Measurements from ENCODE around the gene CFAP61. TPM values are rescaled to one million over a fixed set of nuclear protein-coding genes. Genes with fewer than 3 reads are reported as not detected.
"Not testable (repeated sequence)": the region's sequence is repeated elsewhere in the genome, so short reads cannot be mapped to it uniquely, and the experiment has no call there.

The CFAP61 gene
- total RNA-seq, 1 donor from 2014 or later = not detected

DNA sequence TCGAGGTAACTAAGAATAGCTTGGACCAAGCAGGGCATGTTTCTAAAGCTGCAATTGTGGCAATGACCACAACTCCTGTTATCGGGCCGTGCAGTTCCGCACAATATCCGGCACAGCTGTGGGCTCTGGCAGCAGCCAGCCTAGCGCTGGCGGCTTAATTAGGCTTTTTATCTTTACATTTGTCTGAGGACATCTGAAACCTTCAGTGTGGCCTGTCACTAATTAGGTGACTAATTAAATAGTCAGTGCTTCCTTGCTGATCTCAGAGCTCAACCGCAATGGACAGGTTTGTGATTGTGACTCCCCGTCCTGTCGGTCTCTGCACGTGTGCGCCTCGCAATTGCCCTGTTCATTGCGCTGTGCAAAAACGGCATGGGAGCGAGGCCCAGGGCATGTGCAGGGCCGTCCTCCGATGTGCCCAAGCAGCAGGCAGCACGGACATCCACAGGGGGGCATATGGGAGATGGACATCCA lies 180.7 kb downstream of the CFAP61 start:
- no peak overlapping the region for H3K4me3 ChIP-seq (ENCODE audit: low read depth, low read length)
- TF ChIP-seq, protein P1, sequence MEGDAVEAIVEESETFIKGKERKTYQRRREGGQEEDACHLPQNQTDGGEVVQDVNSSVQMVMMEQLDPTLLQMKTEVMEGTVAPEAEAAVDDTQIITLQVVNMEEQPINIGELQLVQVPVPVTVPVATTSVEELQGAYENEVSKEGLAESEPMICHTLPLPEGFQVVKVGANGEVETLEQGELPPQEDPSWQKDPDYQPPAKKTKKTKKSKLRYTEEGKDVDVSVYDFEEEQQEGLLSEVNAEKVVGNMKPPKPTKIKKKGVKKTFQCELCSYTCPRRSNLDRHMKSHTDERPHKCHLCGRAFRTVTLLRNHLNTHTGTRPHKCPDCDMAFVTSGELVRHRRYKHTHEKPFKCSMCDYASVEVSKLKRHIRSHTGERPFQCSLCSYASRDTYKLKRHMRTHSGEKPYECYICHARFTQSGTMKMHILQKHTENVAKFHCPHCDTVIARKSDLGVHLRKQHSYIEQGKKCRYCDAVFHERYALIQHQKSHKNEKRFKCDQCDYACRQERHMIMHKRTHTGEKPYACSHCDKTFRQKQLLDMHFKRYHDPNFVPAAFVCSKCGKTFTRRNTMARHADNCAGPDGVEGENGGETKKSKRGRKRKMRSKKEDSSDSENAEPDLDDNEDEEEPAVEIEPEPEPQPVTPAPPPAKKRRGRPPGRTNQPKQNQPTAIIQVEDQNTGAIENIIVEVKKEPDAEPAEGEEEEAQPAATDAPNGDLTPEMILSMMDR (conservative IDR thresholded peaks at IDR 0.05; ENCODE audit: low read depth, low read length) = no peak
- DNase-seq (ENCODE audit: low read depth) = no peak

DNA sequence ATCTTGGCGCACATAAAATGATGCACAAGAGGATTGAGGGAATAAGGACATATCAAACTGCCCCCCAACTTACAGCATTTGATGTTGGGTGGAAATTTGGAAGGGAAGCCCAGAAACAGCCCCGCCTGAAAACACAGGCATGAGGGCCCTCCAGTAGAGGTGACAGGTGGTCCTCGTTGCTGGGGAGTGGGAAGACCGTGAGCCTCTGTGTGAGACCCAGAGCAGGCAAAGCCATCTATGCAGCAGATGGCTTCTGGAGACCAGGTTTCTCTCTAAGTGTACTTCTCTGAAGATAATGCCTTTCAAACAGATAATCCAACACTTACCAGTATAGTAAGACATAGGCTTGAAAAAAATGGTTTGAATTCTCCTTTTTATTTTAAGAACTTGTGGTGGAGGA lies 183.3 kb downstream of the CFAP61 start:
- no peak overlapping the region for H3K4me3 ChIP-seq (ENCODE audit: low read depth, low read length)
- TF ChIP-seq, protein P1 (conservative IDR thresholded peaks at IDR 0.05; ENCODE audit: low read depth, low read length) = no peak
- DNase-seq (ENCODE audit: low read depth) = no peak

- DNase-seq (ENCODE audit: low read depth) = no peak
- no peak overlapping the region for H3K4me3 ChIP-seq (ENCODE audit: low read depth, low read length)
- TF ChIP-seq, protein P1 (conservative IDR thresholded peaks at IDR 0.05; ENCODE audit: low read depth, low read length) = peak; percentile 89
Measured at GRCh38 chr20:20237093-20237959, 185.0 kb downstream of the CFAP61 start.

DNA sequence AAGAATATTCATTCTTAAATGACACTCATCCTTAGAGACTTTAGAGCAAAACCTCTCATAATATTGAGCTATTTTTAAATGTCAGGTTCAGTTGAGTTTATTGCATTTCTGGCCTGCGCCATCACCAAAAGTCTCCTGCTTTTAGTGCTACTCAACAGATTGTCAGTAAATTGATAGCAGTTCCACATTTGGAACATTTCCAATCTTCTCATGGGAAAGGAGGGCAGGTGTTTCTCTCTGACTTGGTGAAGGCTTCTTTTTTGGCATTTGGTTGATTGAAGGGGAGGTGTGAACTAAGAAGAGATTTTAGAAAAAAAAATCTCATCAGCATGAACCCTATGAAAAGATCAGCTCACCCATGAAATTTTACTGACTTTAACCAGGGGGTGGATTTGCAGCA lies 189.6 kb downstream of the CFAP61 start:
- DNase-seq (ENCODE audit: low read depth) = no peak
- TF ChIP-seq, protein P1 (conservative IDR thresholded peaks at IDR 0.05; ENCODE audit: low read depth, low read length) = no peak
- no peak overlapping the region for H3K4me3 ChIP-seq (ENCODE audit: low read depth, low read length)

DNA sequence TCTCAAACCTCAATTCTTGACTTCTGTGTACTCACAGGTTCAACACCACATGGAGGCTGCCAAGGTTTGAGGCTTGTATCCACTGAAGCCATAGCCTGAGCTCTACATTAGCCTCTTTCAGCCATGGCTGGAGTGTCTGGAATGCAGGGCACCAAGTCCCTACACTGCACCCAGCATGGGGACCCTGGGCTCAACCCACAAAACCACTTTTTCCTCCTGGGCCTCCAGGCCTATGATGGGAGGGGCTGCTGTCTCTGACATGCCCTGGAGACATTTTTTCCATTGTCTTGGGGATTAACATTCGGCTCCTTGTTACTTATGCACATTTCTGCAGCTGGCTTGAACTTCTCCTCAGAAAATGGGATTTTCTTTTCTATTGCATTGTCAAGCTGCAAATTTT lies 192.1 kb downstream of the CFAP61 start:
- not testable (repeated sequence) for H3K4me3 ChIP-seq (ENCODE audit: low read depth, low read length); DNase-seq (ENCODE audit: low read depth)

DNA sequence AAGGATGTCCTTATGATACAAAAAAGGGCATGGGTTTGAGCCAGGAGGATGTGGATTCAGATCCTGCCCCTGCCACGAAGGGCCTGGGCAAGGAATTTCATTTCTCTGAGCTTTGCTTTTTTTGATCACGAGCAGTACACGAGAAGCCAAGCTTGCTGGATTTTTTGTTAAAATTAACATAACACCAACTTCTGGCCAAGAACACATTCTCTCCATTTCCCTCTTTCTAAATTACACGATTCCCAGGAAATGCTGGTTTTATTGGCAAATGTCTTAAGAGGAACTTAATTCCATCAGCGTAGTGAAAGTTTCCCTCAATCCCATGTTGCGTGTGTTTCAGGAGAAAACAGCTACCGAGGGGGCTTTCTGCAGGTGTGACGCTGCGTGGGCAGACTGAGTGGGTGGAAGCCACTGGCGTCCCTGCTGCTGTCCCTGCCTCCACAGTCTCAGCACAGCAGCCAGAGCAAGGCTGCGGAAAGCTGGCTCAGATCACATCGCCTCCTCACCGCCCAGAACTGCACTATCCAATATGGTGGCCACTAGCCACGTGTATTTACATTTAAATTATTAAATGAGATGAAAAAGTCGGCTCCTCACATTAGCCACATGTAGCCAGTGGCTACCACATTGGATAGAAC lies 194.8 kb downstream of the CFAP61 start:
- TF ChIP-seq, protein P1 (conservative IDR thresholded peaks at IDR 0.05; ENCODE audit: low read depth, low read length) = no peak
- H3K4me3 ChIP-seq (ENCODE audit: low read depth, low read length) = no peak overlapping the region
- no peak for DNase-seq (ENCODE audit: low read depth)

DNA sequence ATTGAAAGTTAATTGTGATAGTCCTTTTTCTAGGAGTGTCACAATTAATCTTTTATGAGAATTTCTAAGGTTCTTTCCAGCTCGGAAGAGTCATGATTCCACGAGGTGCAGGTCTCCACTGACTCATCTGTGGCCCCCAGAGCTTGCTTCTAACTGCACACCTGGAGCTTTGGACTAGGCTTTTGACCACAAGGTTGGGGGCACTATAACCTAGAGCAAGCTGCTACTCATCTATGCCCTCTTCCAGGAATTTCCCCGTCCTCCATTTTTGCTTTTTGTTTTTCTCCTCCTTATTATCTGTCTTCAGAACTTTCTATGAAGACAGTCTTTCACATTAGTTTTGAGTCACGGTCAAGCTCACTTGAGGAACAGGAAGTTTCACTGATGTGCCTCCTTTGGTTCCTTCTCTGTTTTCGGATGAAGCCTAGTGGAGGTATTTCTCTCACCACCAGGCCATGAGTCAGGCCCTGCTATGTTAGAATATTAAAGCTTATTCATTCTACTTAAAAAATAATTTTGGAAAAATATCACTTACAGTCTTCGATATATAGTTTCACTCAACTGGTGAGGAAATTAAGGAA lies 196.4 kb downstream of the CFAP61 start:
- no peak for DNase-seq (ENCODE audit: low read depth)
- no peak overlapping the region for H3K4me3 ChIP-seq (ENCODE audit: low read depth, low read length)
- TF ChIP-seq, protein P1 (conservative IDR thresholded peaks at IDR 0.05; ENCODE audit: low read depth, low read length) = no peak

Measured in epithelial cell of proximal tubule (primary cell).